Measurements from ENCODE around the gene PCDHB3. TPM values are rescaled to one million over a fixed set of nuclear protein-coding genes. Genes with fewer than 3 reads are reported as not detected.

Gene PCDHB3
- total RNA-seq, 1 experiment from 2014 or later = 2.3 TPM

GRCh38 chr5:141084487-141084989 is 15.7 kb upstream of the PCDHB3 start:
- Histone ChIP-seq H3K56ac (ENCODE audit: insufficient read length, low read depth, low read length) (no peak overlapping the region), H3K79me2 (ENCODE audit: insufficient read depth, low read length) (no peaks in the 10 kb centered on the region), H3T11ph (ENCODE audit: low read length) (peak overlapping the region; percentile 98), H3K9ac (ENCODE audit: extremely low read depth, insufficient read length, low read length) (peak overlapping the region; percentile 93), H3K27me3 (ENCODE audit: insufficient read depth, low read length) (no peaks in the 10 kb centered on the region), H2BK12ac (ENCODE audit: insufficient read length, low read depth, low read length) (no peak overlapping the region), H2AK5ac (ENCODE audit: insufficient read length, low read length) (no peak overlapping the region), H3K27ac (ENCODE audit: insufficient read length, low read depth, low read length) (no peak overlapping the region), H2BK15ac (ENCODE audit: low read depth, low read length) (no peak overlapping the region), H4K91ac (ENCODE audit: insufficient read length, low read depth, low read length) (no peak overlapping the region), H3K4me1 (ENCODE audit: insufficient read depth, low read length) (no peaks in the 10 kb centered on the region; the same call in 1 of the 2 replicates), H3K23ac (ENCODE audit: insufficient read length, low read depth, low read length) (no peak overlapping the region), H3K4ac (ENCODE audit: low read depth, low read length) (no peak overlapping the region; the same call in 1 of the 2 replicates), H2BK5ac (ENCODE audit: insufficient read length, low read length) (no peak overlapping the region), H3K9me3 (ENCODE audit: control insufficient read depth, low read depth, low read length) (no peaks in the 10 kb centered on the region), H3K79me1 (ENCODE audit: insufficient read depth, low read depth, low read length, poor library complexity, severe bottlenecking) (no peaks in the 10 kb centered on the region), H4K20me1 (ENCODE audit: control insufficient read depth, insufficient read depth, insufficient read length) (no peaks in the 10 kb centered on the region), H2AFZ (ENCODE audit: low read length) (peak overlapping the region; percentile 99), H2BK20ac (ENCODE audit: low read depth, low read length, poor library complexity, severe bottlenecking) (peak overlapping the region; percentile 100), H3K14ac (ENCODE audit: insufficient read depth, low read length) (peak overlapping the region; percentile 89; the same call in 1 of the 2 replicates), H4K8ac (replicated peaks; ENCODE audit: insufficient read length, low read depth, low read length) (no peak overlapping the region), H3K18ac (ENCODE audit: insufficient read length, low read depth, low read length) (peak overlapping the region; percentile 82), H4K5ac (ENCODE audit: insufficient read length, low read depth, low read length) (no peak overlapping the region), H3K4me2 (ENCODE audit: insufficient read depth, insufficient read length, low read length) (peak overlapping the region; percentile 72), H2BK120ac (ENCODE audit: low read depth, low read length, poor library complexity, severe bottlenecking) (peak overlapping the region; percentile 67), H3K23me2 (ENCODE audit: insufficient read length, low read depth, low read length, poor library complexity, severe bottlenecking) (peaks cover 4% of the 10 kb centered on the region)
- H3K9me3 Mint-ChIP-seq = peaks cover 0 to 4% of the 10 kb centered on the region in 2 experiments; a peak in 1 of 5 replicates
- peak overlapping the region; percentile 20 to 79; a peak in 3 of 5 replicates for H3K4me3 Mint-ChIP-seq
- no CpG with 5 or more reads among the region's 21 CpGs for WGBS (ENCODE audit: extremely low coverage, insufficient read length, low lambda C conversion rate)
- peak; percentile 73 for DNase-seq
- peak overlapping the region; percentile 46 to 99 (median 91); a peak in 4 of 7 replicates for H3K27ac Mint-ChIP-seq
- peaks cover 0 to 6% (median 4%) of the 10 kb centered on the region in 3 experiments; a peak in 3 of 7 replicates for H3K36me3 Mint-ChIP-seq (ENCODE audit: insufficient read depth in 1 of 3, low read depth in 3 of 3)
- TF ChIP-seq CTCF (conservative IDR thresholded peaks at IDR 0.05) = peak; percentile 79
- H3K4me1 Mint-ChIP-seq = peaks cover 4 to 6% of the 10 kb centered on the region in 2 experiments; a peak in 3 of 4 replicates
- H3K27me3 Mint-ChIP-seq (ENCODE audit: low read depth) = peaks cover 2% of the 10 kb centered on the region; the same call in 1 of the 2 replicates
